Panc1 (cell line): ENCODE results near the gene TOMM5.

Experiments
- CTCF ChIP-seq: fragments of 450-650 bp; IDR thresholded peaks from 2 replicates; pipeline ENCODE4 v1.5.1; 2017; ENCODE audit warnings: mild to moderate bottlenecking
- POLR2AphosphoS5 ChIP-seq: IDR thresholded peaks from 2 replicates; pipeline ENCODE4 v1.6.1; 2012; ENCODE audit warnings: mild to moderate bottlenecking, low read depth, low read length, moderate library complexity
- REST ChIP-seq, 2 experiments: IDR thresholded peaks; 2 replicates each; pipeline ENCODE4 v1.6.1; 2011 to 2012; ENCODE audit warnings: low read depth in 2 of 2, control low read depth in 1 of 2, low read length in 1 of 2, mild to moderate bottlenecking in 1 of 2, moderate library complexity in 1 of 2; ENCODE audit not compliant: insufficient read depth in 1 of 2
- SIN3A ChIP-seq: IDR thresholded peaks from 2 replicates; pipeline ENCODE4 v1.6.1; 2012; ENCODE audit warnings: low read depth, mild to moderate bottlenecking, low read length, moderate library complexity, borderline replicate concordance; ENCODE audit not compliant: insufficient read depth

- no peak for TF ChIP-seq CTCF
- TF ChIP-seq SIN3A, result no peak
- no peak for TF ChIP-seq REST (IDR thresholded peaks at IDR 0.05; ENCODE audit: insufficient read depth in 1 of 2, low read depth in 2 of 2, low read length in 1 of 2)
- no peak for TF ChIP-seq POLR2AphosphoS5
Observed at GRCh38 chr9:37617832-37618231, 25.4 kb upstream of the TOMM5 start.
